Measurements from ENCODE around the gene MFSD8. TPM values are rescaled to one million over a fixed set of nuclear protein-coding genes. Genes with fewer than 3 reads are reported as not detected.
"Not testable (repeated sequence)": the region's sequence is repeated elsewhere in the genome, so short reads cannot be mapped to it uniquely, and the experiment has no call there.

MFSD8 gene
- total RNA-seq, 2 donors from 2014 or later, result 8.3 to 10.7 TPM

- peaks cover 0 to 5% of the 10 kb centered on the region in 2 donors for H3K4me1 ChIP-seq
- TF ChIP-seq CTCF (IDR thresholded peaks at IDR 0.05), result no peak
- H3K9me3 ChIP-seq, result no peaks in the 10 kb centered on the region
- no peak overlapping the region for H3K27ac ChIP-seq
- no peak overlapping the region for H3K4me3 ChIP-seq
- peaks cover 4% of the 10 kb centered on the region for H3K36me3 ChIP-seq
- H3K27me3 ChIP-seq, result no peaks in the 10 kb centered on the region
- DNase-seq (ENCODE audit: low spot score), result no peak
Measured at GRCh38 chr4:127959794-127960193, 5.2 kb downstream of the MFSD8 start.

GRCh38 chr4:127957105-127957504 lies 7.9 kb downstream of the MFSD8 start:
- no peaks in the 10 kb centered on the region for H3K27me3 ChIP-seq
- H3K36me3 ChIP-seq, result peaks cover 4% of the 10 kb centered on the region
- no peak overlapping the region for H3K27ac ChIP-seq

GRCh38 chr4:127936974-127937373 lies 28.0 kb downstream of the MFSD8 start:
- H3K27me3 ChIP-seq, result no peaks in the 10 kb centered on the region
- DNase-seq (ENCODE audit: low spot score), result no peak
- H3K27ac ChIP-seq, result no peak overlapping the region
- TF ChIP-seq CTCF (IDR thresholded peaks at IDR 0.05), result no peak
- H3K9me3 ChIP-seq, result no peaks in the 10 kb centered on the region
- H3K4me1 ChIP-seq, result no peaks in the 10 kb centered on the region
- H3K4me3 ChIP-seq, result no peak overlapping the region
- peaks cover 6% of the 10 kb centered on the region for H3K36me3 ChIP-seq

More at GRCh38 chr4:127957105-127957504, 7.9 kb downstream of the MFSD8 start:
- Histone ChIP-seq H3K9me3 (no peaks in the 10 kb centered on the region), H3K4me1 (no peaks in the 10 kb centered on the region), H3K4me3 (no peak overlapping the region)
- no peak for TF ChIP-seq CTCF (IDR thresholded peaks at IDR 0.05)
- DNase-seq (ENCODE audit: low spot score), result no peak

GRCh38 chr4:127931836-127932235 lies 33.1 kb downstream of the MFSD8 start:
- H3K9me3 ChIP-seq; H3K36me3 ChIP-seq; H3K4me3 ChIP-seq; DNase-seq (ENCODE audit: low spot score); H3K4me1 ChIP-seq; H3K27ac ChIP-seq; H3K27me3 ChIP-seq: not testable (repeated sequence)

GRCh38 chr4:127930175-127930574 lies 34.8 kb downstream of the MFSD8 start:
- Histone ChIP-seq H3K4me3 (no peak overlapping the region), H3K36me3 (peaks cover 9% of the 10 kb centered on the region), H3K4me1 (no peaks in the 10 kb centered on the region), H3K9me3 (no peaks in the 10 kb centered on the region), H3K27me3 (no peaks in the 10 kb centered on the region), H3K27ac (no peak overlapping the region)
- TF ChIP-seq CTCF (IDR thresholded peaks at IDR 0.05), result no peak
- no peak for DNase-seq (ENCODE audit: low spot score)

- peaks cover 13% of the 10 kb centered on the region for H3K36me3 ChIP-seq
- not testable (repeated sequence) for DNase-seq (ENCODE audit: low spot score); H3K4me1 ChIP-seq
Measured at GRCh38 chr4:127925720-127926119, 39.3 kb downstream of the MFSD8 start.

GRCh38 chr4:127922226-127922625 lies 42.7 kb downstream of the MFSD8 start:
- Histone ChIP-seq H3K27ac (no peak overlapping the region), H3K27me3 (no peaks in the 10 kb centered on the region), H3K4me3 (no peak overlapping the region), H3K36me3 (peaks cover 15% of the 10 kb centered on the region), H3K4me1 (no peaks in the 10 kb centered on the region), H3K9me3 (no peaks in the 10 kb centered on the region)
- no peak for TF ChIP-seq CTCF (IDR thresholded peaks at IDR 0.05)
- no peak for DNase-seq (ENCODE audit: low spot score)

More at GRCh38 chr4:127925720-127926119, 39.3 kb downstream of the MFSD8 start:
- H3K27ac ChIP-seq, H3K9me3 ChIP-seq, H3K4me3 ChIP-seq, H3K27me3 ChIP-seq: not testable (repeated sequence)
